Retinal pigment epithelial cell (primary cell): Measurements from ENCODE around the gene ATRNL1.

Experiments
- DNase-seq: peaks from one replicate; pipeline ENCODE4 v3.0.0-alpha.2; 2010; ENCODE audit warnings: low read depth
- H3K4me3 ChIP-seq: 2 replicates; pipeline ENCODE4 v1.5.1; 2011; ENCODE audit warnings: mild to moderate bottlenecking, low read length, control low read depth, moderate library complexity
- TF ChIP-seq, protein P1 (sequence below): conservative IDR thresholded peaks from 2 replicates; pipeline ENCODE4 v1.5.1; 2011; ENCODE audit warnings: low read depth, low read length, control low read depth, inconsistent platforms

Gene ATRNL1

GRCh38 chr10:115971921-115972320 is 878.8 kb downstream of the ATRNL1 start:
- H3K4me3 ChIP-seq, result no peak overlapping the region
- TF ChIP-seq, protein P1, sequence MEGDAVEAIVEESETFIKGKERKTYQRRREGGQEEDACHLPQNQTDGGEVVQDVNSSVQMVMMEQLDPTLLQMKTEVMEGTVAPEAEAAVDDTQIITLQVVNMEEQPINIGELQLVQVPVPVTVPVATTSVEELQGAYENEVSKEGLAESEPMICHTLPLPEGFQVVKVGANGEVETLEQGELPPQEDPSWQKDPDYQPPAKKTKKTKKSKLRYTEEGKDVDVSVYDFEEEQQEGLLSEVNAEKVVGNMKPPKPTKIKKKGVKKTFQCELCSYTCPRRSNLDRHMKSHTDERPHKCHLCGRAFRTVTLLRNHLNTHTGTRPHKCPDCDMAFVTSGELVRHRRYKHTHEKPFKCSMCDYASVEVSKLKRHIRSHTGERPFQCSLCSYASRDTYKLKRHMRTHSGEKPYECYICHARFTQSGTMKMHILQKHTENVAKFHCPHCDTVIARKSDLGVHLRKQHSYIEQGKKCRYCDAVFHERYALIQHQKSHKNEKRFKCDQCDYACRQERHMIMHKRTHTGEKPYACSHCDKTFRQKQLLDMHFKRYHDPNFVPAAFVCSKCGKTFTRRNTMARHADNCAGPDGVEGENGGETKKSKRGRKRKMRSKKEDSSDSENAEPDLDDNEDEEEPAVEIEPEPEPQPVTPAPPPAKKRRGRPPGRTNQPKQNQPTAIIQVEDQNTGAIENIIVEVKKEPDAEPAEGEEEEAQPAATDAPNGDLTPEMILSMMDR, result no peak
- DNase-seq, result no peak

- no peak for DNase-seq
- H3K4me3 ChIP-seq, result no peak overlapping the region
- TF ChIP-seq, protein P1, result no peak
Measured at GRCh38 chr10:115972426-115972825, 879.3 kb downstream of the ATRNL1 start.

DNA sequence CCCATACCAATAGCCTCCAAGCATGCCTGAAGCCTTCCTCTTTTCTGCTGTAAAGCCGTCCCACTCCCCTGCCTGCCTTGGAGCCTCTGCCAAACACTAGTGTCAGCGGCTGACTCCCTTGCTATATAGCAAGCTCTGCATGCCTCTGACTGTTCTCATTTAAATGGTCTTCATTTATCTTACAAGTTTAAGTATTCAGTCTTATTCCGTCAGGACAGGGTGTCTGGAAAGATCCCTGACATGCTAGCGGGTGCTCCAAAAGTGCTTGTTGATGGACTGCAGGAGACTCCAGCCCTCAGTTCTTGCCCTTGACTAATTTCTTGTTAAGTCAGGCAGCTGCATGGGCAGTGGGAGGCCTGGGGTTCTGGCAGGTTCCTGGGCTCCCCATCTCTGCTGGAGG is 881.2 kb downstream of the ATRNL1 start:
- DNase-seq, result no peak
- no peak overlapping the region for H3K4me3 ChIP-seq
- TF ChIP-seq, protein P1, result no peak

DNA sequence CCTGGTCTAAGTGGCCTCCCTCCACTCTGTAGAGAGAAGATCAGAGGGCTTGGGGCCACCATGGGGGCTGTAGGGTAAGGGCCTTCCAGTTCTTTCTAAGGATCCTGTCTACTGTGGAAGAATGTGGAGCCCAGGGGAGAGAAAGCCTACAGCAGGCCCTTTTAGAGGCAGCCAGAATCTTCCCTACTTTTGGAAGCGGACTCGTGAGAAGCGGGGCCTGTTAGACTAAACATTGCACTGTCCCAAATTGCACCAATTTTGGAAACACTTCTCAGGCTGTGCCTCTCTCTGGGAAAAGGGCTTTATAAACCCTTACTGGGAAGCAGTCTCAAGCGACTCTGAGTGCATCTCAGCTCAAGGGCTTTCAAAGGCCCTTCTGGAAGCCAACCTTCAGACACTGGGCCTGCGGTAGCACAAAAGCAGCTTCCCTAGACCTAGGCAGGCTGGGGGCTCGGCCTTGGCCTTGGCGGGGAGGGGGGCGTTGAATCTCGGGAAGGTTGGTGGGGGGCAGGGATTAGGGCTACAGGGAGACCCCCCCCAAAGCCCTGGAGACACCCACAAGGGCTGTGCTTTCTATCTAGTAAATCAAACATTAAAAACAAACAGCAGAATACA is 881.8 kb downstream of the ATRNL1 start:
- DNase-seq, result no peak
- TF ChIP-seq, protein P1, result no peak
- H3K4me3 ChIP-seq, result no peak overlapping the region

GRCh38 chr10:115975506-115975905 is 882.3 kb downstream of the ATRNL1 start:
- TF ChIP-seq, protein P1, result no peak
- H3K4me3 ChIP-seq, result no peak overlapping the region
- no peak for DNase-seq

DNA sequence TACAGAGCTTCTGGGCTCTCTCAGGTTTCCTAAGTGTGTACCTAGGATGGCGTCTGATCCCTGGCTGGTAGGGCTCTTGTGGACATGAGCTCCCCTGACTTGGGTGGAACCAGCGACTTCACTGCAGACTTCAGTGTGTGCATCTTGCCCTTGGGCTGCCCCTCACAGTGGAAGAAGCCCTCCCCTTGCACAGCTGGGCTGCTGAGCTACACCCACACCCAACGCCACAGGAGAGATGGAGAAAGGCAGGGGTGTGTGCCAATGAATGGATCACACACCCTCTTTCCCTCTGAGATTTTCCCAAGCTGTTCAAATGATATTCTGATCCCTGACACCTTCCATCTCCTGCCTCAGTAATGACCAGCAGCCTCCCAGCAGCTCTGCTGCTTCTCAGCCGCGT is 883.2 kb downstream of the ATRNL1 start:
- DNase-seq, result no peak
- TF ChIP-seq, protein P1, result no peak
- H3K4me3 ChIP-seq, result no peak overlapping the region

DNA sequence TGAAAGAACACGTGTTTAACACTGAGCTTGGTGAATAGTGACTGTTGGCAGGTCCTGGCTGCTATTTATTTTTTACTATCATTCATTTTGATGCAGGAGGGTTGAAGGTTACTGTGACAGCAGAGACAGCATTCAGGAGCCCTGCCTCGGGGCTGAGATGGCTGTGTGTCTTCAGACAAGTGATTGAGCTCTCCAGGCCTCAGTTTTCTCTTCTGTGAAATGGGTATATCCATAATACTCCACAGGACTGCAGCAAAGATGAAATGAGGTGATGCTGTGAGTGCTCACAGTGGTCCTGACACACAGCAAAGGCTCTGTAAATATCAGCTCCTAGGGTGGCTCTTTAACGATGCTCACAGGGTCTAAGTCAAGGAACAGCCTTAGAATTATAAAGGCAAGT is 884.7 kb downstream of the ATRNL1 start:
- DNase-seq, result no peak
- TF ChIP-seq, protein P1, result no peak
- H3K4me3 ChIP-seq, result no peak overlapping the region
